HepG2 (cell line): ENCODE results near the gene MEIS3. TPM values are rescaled to one million over a fixed set of nuclear protein-coding genes. Genes with fewer than 3 reads are reported as not detected.

Source experiments
- CBX5 ChIP-seq: sonication (generic); formaldehyde crosslinking; IDR thresholded peaks from 2 replicates; pipeline ENCODE4 v1.4.0; 2020; ENCODE audit warnings: missing genetic modification reagents, borderline replicate concordance
- FOXA3 ChIP-seq: IDR thresholded peaks from 2 replicates; pipeline ENCODE4 v1.6.1; 2016; ENCODE audit warnings: missing genetic modification reagents, missing compliant biosample characterization
- GATAD2A ChIP-seq: IDR thresholded peaks from 2 replicates; pipeline ENCODE4 v1.6.1; 2016
- HNRNPL ChIP-seq: fragments of 200-400 bp; formaldehyde crosslinking; IDR thresholded peaks from 2 replicates; pipeline ENCODE4 v1.6.1; 2017; ENCODE audit warnings: mild to moderate bottlenecking, low read depth, low read length
- LCORL ChIP-seq, 2 experiments: fragments of 450-650 bp in 1 of 2; sonication (generic) in 1 of 2; formaldehyde crosslinking in 1 of 2; IDR thresholded peaks; 2 replicates each; pipeline versions ENCODE4 v1.5.0 to v1.6.1; 2017 to 2020; ENCODE audit warnings: antibody characterized with exemption in 1 of 2, missing genetic modification reagents in 1 of 2
- MEF2D ChIP-seq: sonication (generic); formaldehyde crosslinking; IDR thresholded peaks from 2 replicates; pipeline ENCODE4 v1.5.1; 2020; ENCODE audit warnings: mild to moderate bottlenecking, missing genetic modification reagents
- MXI1 ChIP-seq: IDR thresholded peaks from 3 replicates; pipeline ENCODE4 v1.6.1; 2012; ENCODE audit warnings: low read depth, low read length, inconsistent platforms, borderline replicate concordance
- SP5 ChIP-seq: IDR thresholded peaks from 2 replicates; pipeline ENCODE4 v1.6.1; 2016; ENCODE audit warnings: low read depth, borderline replicate concordance
- SPEN ChIP-seq: sonication (generic); formaldehyde crosslinking; IDR thresholded peaks from 2 replicates; pipeline ENCODE4 v1.5.1; 2020; ENCODE audit warnings: low read depth, mild to moderate bottlenecking, missing genetic modification reagents
- SRSF4 ChIP-seq: fragments of 200-400 bp; formaldehyde crosslinking; IDR thresholded peaks from one replicate; pipeline ENCODE4 v1.6.1; 2018; ENCODE audit warnings: mild to moderate bottlenecking, low read depth, low read length, moderate library complexity; ENCODE audit not compliant: poor library complexity, severe bottlenecking
- TBL1XR1 ChIP-seq: fragments of 150-350 bp; IDR thresholded peaks from 2 replicates; pipeline ENCODE4 v1.6.1; 2014; ENCODE audit warnings: borderline replicate concordance, low read length; ENCODE audit not compliant: partially characterized antibody
- ZFP90 ChIP-seq: sonication (generic); formaldehyde crosslinking; IDR thresholded peaks from 2 replicates; pipeline ENCODE4 v1.8.0; 2022; ENCODE audit warnings: missing genetic modification reagents, mild to moderate bottlenecking, inconsistent platforms, borderline replicate concordance
- ZFX ChIP-seq: sonication (generic); formaldehyde crosslinking; IDR thresholded peaks from 2 replicates; pipeline ENCODE4 v1.4.0; 2020; ENCODE audit warnings: mild to moderate bottlenecking, low read depth, missing genetic modification reagents, moderate library complexity
- ZNF264 ChIP-seq: sonication (generic); formaldehyde crosslinking; IDR thresholded peaks from 2 replicates; pipeline ENCODE4 v1.4.0; 2020; ENCODE audit warnings: missing genetic modification reagents
- ZNF331 ChIP-seq: sonication (generic); formaldehyde crosslinking; IDR thresholded peaks from 2 replicates; pipeline ENCODE4 v1.4.0; 2020; ENCODE audit warnings: missing genetic modification reagents
- ZNF451 ChIP-seq: sonication (generic); formaldehyde crosslinking; IDR thresholded peaks from 2 replicates; pipeline ENCODE4 v1.5.0; 2020; ENCODE audit warnings: mild to moderate bottlenecking, missing genetic modification reagents
- ZNF564 ChIP-seq: sonication (generic); formaldehyde crosslinking; IDR thresholded peaks from 2 replicates; pipeline ENCODE4 v1.8.1; 2023; ENCODE audit warnings: mild to moderate bottlenecking, missing genetic modification reagents
- ZNF724P ChIP-seq: sonication (generic); formaldehyde crosslinking; IDR thresholded peaks from 2 replicates; pipeline ENCODE4 v1.8.0; 2022; ENCODE audit warnings: missing genetic modification reagents, borderline replicate concordance
- polyA plus RNA-seq, 8 experiments: library from polyadenylated mRNA; depleted of rRNA in 3 of 8; stranded (reverse) in 7 of 8; unstranded in 1 of 8; fragments of >200 nt; fragmentation: Illumina TruSeq in 4 of 8; extraction: Trizol in 4 of 8; gene quantifications; 2 replicates each; pipeline versions ENCODE4 v1.2.1 to v1.2.3, GENCODE V29; 2011 to 2016; ENCODE audit warnings: low read depth in 4 of 8, missing spikeins in 1 of 8, mixed read lengths in 1 of 8; ENCODE audit not compliant: insufficient read depth in 1 of 8
- total RNA-seq, 5 experiments: library from RNA; depleted of rRNA; stranded (reverse); fragments of >200 nt; fragmentation: Illumina TruSeq; extraction: Trizol; gene quantifications; 2 replicates each; pipeline ENCODE4 v1.2.3, GENCODE V29; 2016; ENCODE audit warnings: low read depth in 1 of 5
- TF ChIP-seq, protein P1 (sequence below): sonication (generic); formaldehyde crosslinking; IDR thresholded peaks from 2 replicates; pipeline ENCODE4 v1.9.0; 2022; ENCODE audit warnings: low read depth, missing genetic modification reagents
- TF ChIP-seq, protein P2 (sequence below): IDR thresholded peaks from 2 replicates; pipeline ENCODE4 v1.6.1; 2016
- TF ChIP-seq, protein P3 (sequence below): sonication (generic); formaldehyde crosslinking; conservative IDR thresholded peaks from 2 replicates; pipeline ENCODE4 v1.8.1; 2023; ENCODE audit warnings: missing genetic modification reagents
- TF ChIP-seq, protein P4 (sequence below): sonication (generic); formaldehyde crosslinking; IDR thresholded peaks from 2 replicates; pipeline ENCODE4 v1.5.0; 2020; ENCODE audit warnings: mild to moderate bottlenecking, missing genetic modification reagents
- TF ChIP-seq, protein P5 (sequence below): sonication (generic); formaldehyde crosslinking; IDR thresholded peaks from 2 replicates; pipeline ENCODE4 v1.4.0; 2020; ENCODE audit warnings: missing genetic modification reagents; ENCODE audit errors: not compliant biosample characterization

MEIS3 gene
- total and polyA plus RNA-seq, 2 of the 13 experiments (the other 11 are each of a cell fraction or from before 2014, with no cell fraction given), result 0.09 to 0.70 TPM

DNA sequence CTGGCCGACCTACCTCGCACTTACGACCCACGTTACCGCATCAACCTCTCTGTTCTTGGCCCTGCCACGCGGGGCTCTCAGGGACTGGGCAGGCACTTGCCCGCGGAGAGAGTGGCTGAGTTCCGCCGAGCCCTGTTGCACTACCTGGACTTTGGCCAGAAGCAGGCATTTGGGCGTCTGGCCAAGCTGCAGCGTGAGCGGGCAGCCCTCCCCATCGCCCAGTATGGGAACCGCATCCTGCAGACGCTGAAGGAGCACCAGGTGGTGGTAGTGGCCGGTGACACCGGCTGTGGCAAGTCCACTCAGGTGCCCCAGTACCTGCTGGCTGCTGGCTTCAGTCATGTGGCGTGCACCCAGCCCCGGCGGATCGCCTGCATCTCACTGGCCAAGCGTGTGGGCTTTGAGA is 66.0 kb downstream of the MEIS3 start (continued):
- TF ChIP-seq ZNF331 (CRISPR knock-in tag) (peak; percentile 94), SPEN (CRISPR knock-in tag) (peak; percentile 82; the same call in 1 of the 2 replicates), HNRNPL (peak; percentile 87; the same call in 1 of the 2 replicates), ZNF451 (CRISPR knock-in tag) (peak; percentile 48; the same call in 1 of the 2 replicates), FOXA3 (CRISPR knock-in tag) (peak; percentile 29), SP5 (peak; percentile 51; the same call in 1 of the 2 replicates), GATAD2A (CRISPR knock-in tag) (peak; percentile 89), LCORL (IDR thresholded peaks at IDR 0.05) (no peak), LCORL (CRISPR knock-in tag; IDR thresholded peaks at IDR 0.05) (peak; percentile 88), TBL1XR1 (no peak), CBX5 (peak; percentile 65; the same call in 1 of the 2 replicates), ZNF564 (0 out of 2 replicates have a peak, but pooled peaks have one; percentile 75), MXI1 (peak; percentile 67; the same call in 1 of the 3 replicates), ZFX (peak; percentile 51; the same call in 1 of the 2 replicates), SRSF4 (no peak), ZNF264 (CRISPR knock-in tag) (peak; percentile 52; the same call in 1 of the 2 replicates), MEF2D (CRISPR knock-in tag) (0 out of 2 replicates have a peak, but pooled peaks have one; percentile 61), ZFP90 (CRISPR knock-in tag) (no peak), ZNF724P (CRISPR knock-in tag) (no peak)
- TF ChIP-seq, protein P1, sequence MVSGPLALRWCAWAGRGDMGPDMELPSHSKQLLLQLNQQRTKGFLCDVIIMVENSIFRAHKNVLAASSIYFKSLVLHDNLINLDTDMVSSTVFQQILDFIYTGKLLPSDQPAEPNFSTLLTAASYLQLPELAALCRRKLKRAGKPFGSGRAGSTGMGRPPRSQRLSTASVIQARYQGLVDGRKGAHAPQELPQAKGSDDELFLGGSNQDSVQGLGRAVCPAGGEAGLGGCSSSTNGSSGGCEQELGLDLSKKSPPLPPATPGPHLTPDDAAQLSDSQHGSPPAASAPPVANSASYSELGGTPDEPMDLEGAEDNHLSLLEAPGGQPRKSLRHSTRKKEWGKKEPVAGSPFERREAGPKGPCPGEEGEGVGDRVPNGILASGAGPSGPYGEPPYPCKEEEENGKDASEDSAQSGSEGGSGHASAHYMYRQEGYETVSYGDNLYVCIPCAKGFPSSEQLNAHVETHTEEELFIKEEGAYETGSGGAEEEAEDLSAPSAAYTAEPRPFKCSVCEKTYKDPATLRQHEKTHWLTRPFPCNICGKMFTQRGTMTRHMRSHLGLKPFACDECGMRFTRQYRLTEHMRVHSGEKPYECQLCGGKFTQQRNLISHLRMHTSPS (CRISPR knock-in tag), result peak; percentile 77
- TF ChIP-seq, protein P2, sequence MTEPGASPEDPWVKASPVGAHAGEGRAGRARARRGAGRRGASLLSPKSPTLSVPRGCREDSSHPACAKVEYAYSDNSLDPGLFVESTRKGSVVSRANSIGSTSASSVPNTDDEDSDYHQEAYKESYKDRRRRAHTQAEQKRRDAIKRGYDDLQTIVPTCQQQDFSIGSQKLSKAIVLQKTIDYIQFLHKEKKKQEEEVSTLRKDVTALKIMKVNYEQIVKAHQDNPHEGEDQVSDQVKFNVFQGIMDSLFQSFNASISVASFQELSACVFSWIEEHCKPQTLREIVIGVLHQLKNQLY, result 0 out of 2 replicates have a peak, but pooled peaks have one; percentile 65
- TF ChIP-seq, protein P3, sequence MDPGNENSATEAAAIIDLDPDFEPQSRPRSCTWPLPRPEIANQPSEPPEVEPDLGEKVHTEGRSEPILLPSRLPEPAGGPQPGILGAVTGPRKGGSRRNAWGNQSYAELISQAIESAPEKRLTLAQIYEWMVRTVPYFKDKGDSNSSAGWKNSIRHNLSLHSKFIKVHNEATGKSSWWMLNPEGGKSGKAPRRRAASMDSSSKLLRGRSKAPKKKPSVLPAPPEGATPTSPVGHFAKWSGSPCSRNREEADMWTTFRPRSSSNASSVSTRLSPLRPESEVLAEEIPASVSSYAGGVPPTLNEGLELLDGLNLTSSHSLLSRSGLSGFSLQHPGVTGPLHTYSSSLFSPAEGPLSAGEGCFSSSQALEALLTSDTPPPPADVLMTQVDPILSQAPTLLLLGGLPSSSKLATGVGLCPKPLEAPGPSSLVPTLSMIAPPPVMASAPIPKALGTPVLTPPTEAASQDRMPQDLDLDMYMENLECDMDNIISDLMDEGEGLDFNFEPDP (CRISPR knock-in tag), result no peak
- TF ChIP-seq, protein P4, sequence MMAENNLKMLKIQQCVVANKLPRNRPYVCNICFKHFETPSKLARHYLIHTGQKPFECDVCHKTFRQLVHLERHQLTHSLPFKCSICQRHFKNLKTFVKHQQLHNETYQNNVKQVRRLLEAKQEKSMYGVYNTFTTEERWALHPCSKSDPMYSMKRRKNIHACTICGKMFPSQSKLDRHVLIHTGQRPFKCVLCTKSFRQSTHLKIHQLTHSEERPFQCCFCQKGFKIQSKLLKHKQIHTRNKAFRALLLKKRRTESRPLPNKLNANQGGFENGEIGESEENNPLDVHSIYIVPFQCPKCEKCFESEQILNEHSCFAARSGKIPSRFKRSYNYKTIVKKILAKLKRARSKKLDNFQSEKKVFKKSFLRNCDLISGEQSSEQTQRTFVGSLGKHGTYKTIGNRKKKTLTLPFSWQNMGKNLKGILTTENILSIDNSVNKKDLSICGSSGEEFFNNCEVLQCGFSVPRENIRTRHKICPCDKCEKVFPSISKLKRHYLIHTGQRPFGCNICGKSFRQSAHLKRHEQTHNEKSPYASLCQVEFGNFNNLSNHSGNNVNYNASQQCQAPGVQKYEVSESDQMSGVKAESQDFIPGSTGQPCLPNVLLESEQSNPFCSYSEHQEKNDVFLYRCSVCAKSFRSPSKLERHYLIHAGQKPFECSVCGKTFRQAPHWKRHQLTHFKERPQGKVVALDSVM (CRISPR knock-in tag), result peak; percentile 60; the same call in 1 of the 2 replicates
- TF ChIP-seq, protein P5, sequence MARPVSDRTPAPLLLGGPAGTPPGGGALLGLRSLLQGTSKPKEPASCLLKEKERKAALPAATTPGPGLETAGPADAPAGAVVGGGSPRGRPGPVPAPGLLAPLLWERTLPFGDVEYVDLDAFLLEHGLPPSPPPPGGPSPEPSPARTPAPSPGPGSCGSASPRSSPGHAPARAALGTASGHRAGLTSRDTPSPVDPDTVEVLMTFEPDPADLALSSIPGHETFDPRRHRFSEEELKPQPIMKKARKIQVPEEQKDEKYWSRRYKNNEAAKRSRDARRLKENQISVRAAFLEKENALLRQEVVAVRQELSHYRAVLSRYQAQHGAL, result no peak
